ENCODE results near the gene BNC2.

BNC2 gene

DNA sequence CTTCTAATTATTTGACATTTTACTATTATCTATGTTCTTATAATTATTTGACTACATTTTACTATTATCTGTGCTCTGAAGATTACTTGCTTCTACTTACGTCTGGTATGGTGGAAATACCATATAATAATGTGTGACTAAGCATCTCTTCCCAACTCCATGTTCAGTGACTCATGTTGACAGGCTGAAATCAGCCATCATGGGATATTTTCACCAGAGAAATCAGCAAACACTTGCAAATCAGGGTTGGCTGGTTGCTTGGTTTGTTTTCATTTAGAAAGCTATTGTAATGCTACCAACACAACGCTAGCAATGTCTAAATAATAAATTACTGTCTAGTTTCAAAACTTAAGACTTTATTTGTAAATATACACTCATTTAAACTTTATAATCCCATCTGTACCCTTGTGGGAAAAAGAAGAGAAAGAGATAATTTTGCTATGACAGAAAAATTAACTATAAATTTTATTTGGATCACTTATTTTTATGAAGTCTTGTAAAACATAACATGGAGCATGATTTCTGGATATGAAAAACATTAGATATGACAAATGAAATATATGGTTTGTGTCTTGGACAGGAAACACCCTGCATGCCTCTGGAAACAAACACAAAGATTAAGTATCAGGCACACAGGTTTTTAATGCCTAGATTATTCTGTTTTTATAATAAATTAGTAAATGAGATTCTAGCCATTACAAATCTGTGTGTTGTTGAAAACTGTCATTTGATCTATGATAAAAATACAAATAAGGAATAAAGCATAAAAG is 337.6 kb downstream of the BNC2 start:
- no peak for DNase-seq (ENCODE audit: low spot score)
- in situ Hi-C loops (cut with MboI; ENCODE audit: low sequenced_read_pairs, unreplicated experiment) = no loop called here
- TF ChIP-seq, protein P1, sequence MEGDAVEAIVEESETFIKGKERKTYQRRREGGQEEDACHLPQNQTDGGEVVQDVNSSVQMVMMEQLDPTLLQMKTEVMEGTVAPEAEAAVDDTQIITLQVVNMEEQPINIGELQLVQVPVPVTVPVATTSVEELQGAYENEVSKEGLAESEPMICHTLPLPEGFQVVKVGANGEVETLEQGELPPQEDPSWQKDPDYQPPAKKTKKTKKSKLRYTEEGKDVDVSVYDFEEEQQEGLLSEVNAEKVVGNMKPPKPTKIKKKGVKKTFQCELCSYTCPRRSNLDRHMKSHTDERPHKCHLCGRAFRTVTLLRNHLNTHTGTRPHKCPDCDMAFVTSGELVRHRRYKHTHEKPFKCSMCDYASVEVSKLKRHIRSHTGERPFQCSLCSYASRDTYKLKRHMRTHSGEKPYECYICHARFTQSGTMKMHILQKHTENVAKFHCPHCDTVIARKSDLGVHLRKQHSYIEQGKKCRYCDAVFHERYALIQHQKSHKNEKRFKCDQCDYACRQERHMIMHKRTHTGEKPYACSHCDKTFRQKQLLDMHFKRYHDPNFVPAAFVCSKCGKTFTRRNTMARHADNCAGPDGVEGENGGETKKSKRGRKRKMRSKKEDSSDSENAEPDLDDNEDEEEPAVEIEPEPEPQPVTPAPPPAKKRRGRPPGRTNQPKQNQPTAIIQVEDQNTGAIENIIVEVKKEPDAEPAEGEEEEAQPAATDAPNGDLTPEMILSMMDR (IDR thresholded peaks at IDR 0.05; ENCODE audit: borderline replicate concordance, control extremely low read depth, extremely low read depth, insufficient read depth, missing control alignments) = no peak

DNA sequence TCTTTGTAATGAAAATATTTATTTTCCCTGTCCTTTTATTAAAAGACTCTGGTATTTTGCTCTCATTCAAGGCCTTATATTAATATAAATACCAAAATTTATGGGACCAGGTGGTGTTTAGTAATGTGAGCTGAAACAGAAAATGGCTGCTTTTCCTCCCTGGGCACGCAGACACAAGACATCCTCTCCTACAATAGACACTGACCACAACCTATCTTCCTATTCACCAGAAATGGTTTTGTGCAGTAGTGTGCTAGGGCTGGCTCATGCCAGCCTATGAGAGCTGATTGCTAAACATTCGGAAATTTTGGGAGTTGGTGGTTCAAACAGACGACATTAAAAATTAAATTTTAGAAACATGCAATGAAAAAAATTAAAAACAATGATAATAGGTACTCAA is 338.2 kb downstream of the BNC2 start:
- no peak for DNase-seq (ENCODE audit: low spot score)
- TF ChIP-seq, protein P1 (IDR thresholded peaks at IDR 0.05; ENCODE audit: borderline replicate concordance, control extremely low read depth, extremely low read depth, insufficient read depth, missing control alignments) = no peak
- in situ Hi-C loops (cut with MboI; ENCODE audit: low sequenced_read_pairs, unreplicated experiment) = no loop called here

DNA sequence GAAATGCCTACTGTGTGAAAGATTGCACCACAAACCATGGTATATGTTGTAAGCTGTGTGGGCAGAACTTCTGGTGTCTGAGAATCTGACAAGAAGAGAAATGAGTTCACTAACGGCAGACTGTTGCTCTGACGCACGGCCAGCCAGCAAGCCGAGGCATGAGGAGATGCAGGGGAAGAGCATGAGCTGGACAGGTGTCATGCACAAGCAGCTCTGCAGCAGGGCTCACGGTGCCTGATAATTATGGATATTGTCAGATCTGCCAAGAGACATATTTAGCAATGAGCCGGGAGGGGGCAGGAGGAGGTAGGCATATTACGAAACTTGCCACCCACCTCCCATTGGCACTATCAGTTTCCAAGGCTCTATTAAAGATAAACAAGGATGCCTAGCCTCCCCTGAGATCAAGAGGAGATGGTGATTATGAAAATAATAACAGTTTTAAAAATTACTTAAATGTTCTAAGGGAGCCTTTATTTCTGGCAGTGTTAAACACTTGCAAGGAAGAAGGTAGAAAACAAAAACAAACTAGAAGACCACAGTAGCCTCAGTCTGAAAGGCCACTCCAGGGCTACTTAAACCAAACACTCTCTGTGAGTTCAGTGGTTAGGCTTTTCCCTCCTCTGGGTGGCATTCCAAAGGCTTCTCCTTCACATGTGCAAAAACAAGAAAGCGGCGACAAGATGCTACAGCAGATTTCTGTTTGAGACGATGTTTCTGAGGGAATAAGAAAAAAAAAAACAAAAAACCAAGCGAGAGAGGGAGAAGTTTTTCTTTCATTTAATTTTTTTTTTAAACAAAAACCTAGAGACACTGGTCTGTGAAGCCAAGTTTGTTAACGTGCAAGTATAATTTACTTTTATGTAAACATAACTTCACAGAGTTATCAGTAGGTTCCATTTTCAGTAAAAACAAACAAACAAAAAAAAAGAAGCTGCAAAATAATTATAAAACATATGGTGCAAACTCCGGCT is 339.5 kb downstream of the BNC2 start:
- in situ Hi-C loops (cut with MboI; ENCODE audit: low sequenced_read_pairs, unreplicated experiment) = no loop called here
- TF ChIP-seq, protein P1 (IDR thresholded peaks at IDR 0.05; ENCODE audit: borderline replicate concordance, control extremely low read depth, extremely low read depth, insufficient read depth, missing control alignments) = no peak
- no peak for DNase-seq (ENCODE audit: low spot score)

- TF ChIP-seq, protein P1 (IDR thresholded peaks at IDR 0.05; ENCODE audit: borderline replicate concordance, control extremely low read depth, extremely low read depth, insufficient read depth, missing control alignments) = no peak
- in situ Hi-C loops (cut with MboI; ENCODE audit: low sequenced_read_pairs, unreplicated experiment) = no loop called here
- DNase-seq (ENCODE audit: low spot score) = no peak
Observed at GRCh38 chr9:16527573-16527972, 342.9 kb downstream of the BNC2 start.

GRCh38 chr9:16526380-16526779 is 344.1 kb downstream of the BNC2 start:
- in situ Hi-C loops (cut with MboI; ENCODE audit: low sequenced_read_pairs, unreplicated experiment) = no loop called here
- DNase-seq (ENCODE audit: low spot score) = no peak

DNA sequence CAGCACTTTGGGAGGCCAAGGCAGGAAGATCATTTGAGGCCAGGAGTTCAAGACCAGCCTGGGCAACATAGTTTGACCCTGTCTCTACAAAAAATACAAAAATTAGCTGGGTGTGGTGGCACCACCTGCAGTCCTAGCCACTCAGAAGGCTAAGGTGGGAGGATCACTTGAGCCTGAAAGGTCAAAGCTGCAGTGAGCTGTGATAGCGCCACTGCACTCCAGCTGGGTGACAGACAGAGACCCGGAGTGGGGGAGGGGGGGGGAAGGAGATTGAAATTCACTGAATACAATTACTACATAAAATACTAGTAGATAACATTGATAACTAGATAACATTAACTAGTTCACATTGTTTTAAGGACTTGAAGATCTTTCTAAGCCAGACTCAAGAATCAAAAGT is 345.6 kb downstream of the BNC2 start:
- TF ChIP-seq, protein P1 (IDR thresholded peaks at IDR 0.05; ENCODE audit: borderline replicate concordance, control extremely low read depth, extremely low read depth, insufficient read depth, missing control alignments) = no peak
- DNase-seq (ENCODE audit: low spot score) = no peak
- in situ Hi-C loops (cut with MboI; ENCODE audit: low sequenced_read_pairs, unreplicated experiment) = no loop called here

More at GRCh38 chr9:16526380-16526779, 344.1 kb downstream of the BNC2 start:
- TF ChIP-seq, protein P1 (IDR thresholded peaks at IDR 0.05; ENCODE audit: borderline replicate concordance, control extremely low read depth, extremely low read depth, insufficient read depth, missing control alignments) = no peak

Measured in GM13976 (cell line).